Measurements from ENCODE around the gene ULBP2. TPM values are rescaled to one million over a fixed set of nuclear protein-coding genes. Genes with fewer than 3 reads are reported as not detected.

Gene ULBP2, protein sequence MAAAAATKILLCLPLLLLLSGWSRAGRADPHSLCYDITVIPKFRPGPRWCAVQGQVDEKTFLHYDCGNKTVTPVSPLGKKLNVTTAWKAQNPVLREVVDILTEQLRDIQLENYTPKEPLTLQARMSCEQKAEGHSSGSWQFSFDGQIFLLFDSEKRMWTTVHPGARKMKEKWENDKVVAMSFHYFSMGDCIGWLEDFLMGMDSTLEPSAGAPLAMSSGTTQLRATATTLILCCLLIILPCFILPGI
- total RNA-seq (2012; rRNA removed) = 2.0 and 6.3 TPM in 2 replicates

DNA sequence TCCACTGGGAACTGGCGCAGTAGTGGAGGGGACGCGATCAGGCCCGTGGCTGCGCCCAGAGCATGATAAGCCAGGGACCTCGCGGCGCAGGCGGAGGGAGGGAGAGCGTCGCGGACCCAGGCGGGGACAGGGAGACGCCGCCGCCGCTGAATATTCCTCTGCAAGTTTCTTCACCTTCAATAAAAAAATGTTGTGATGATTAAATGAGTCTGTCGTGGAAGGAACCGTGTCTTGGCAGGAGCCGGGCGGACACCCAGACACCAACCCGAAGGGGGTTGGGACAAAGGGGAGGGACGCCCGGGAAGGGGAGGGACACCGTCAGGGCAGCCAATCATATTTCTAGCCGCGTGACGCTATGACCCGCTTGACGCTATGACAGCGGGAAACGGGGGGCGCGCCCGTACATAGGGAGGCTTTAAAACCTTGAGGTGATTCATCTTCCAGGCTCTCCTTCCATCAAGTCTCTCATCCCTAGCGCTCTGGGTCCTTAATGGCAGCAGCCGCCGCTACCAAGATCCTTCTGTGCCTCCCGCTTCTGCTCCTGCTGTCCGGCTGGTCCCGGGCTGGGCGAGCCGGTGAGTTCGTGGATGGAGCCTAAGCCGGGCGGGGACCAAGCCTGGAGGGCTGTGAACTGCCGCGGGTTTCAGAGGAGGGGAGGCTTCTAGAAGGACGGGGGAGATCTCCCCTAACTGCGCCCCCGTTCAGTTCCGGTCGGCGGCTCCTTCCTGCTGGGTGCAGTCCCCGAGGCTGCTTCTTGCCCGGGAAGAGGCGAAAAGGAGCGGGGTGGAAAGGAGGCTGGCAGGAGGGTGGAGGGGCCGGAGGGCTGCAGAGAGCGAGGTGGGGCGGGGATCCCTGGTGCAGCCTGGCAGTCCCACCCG is at the start of gene ULBP2:
TSS of gene ULBP2 (plus strand) at position 432 of the 878 bp plus-strand sequence. CDS start at position 491, 59 bp downstream.
- Histone ChIP-seq H3K9ac (ENCODE audit: low read depth, low read length) (peak within 1 kb of the TSS; percentile 87), H3K4me2 (ENCODE audit: low read length) (peak within 1 kb of the TSS; percentile 96), H3K9me3 (replicated peaks; ENCODE audit: low read length) (no peaks in the 10 kb centered on the region), H3K4me1 (ENCODE audit: control insufficient read depth, insufficient read depth, low read length) (peaks cover 9% of the 10 kb centered on the region), H3K27me3 (ENCODE audit: control insufficient read depth, insufficient read depth, low read length) (peaks cover 24% of the 10 kb centered on the region), H3K4me3 (ENCODE audit: low read length) (peak within 1 kb of the TSS; percentile 95), H3K36me3 (ENCODE audit: insufficient read depth, low read length) (no peaks in the 10 kb centered on the region)

DNA sequence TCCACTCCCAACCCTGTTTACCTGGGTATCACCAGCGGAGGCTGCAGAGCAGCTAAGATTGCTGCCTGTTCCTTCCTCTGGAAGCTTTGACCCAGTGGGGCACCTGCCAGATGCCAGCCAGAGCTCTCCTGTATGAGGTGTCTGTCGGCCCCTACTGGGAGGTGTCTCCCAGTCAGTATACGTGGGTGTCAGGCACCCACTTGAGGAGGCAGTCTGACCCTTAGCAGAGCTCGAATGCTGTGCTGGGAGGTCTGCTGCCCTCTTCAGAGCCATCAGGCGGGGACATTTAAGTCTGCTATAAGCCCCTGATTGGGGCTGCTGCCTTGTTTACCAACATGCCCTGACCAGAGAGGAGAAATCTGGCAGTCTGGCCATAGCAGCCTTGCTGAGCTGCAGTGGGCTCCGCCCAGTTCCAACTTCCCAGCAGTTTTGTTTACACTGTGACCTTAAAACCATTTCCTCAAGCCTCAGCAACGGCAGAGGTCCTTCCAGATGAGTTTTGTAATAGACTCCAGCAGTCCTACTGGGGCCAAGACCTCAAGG is 46.7 kb upstream of the ULBP2 start:
- Histone ChIP-seq H3K9ac (ENCODE audit: low read depth, low read length) (no peak overlapping the region), H3K36me3 (ENCODE audit: insufficient read depth, low read length) (no peaks in the 10 kb centered on the region), H3K4me2 (ENCODE audit: low read length) (peak overlapping the region; percentile 74), H3K4me1 (ENCODE audit: control insufficient read depth, insufficient read depth, low read length) (peaks cover 53% of the 10 kb centered on the region), H3K4me3 (ENCODE audit: low read length) (no peak overlapping the region), H3K9me3 (replicated peaks; ENCODE audit: low read length) (no peaks in the 10 kb centered on the region), H3K27me3 (ENCODE audit: control insufficient read depth, insufficient read depth, low read length) (no peaks in the 10 kb centered on the region)

DNA sequence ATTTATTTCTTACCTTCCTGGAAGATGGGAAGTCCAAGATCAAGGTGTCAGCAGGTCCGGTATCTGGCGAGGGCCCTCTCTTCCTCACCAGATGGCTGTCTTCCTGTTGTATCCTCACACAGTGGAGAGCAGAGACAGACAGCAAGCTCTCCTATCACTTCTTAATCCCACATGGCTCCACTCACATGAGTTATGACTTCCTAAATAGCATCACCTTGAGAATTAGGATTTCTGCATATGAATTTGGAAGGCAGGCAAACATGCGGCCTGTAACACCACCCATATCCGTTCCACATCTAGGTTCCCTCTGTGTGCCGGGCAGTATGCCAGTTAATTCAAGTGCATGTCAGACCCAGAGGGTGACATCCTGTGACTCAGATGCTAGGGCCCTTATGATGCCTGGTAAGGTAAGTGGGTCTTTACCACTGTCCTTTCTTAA is 46.0 kb upstream of the ULBP2 start:
- H3K9me3 ChIP-seq (replicated peaks; ENCODE audit: low read length) = no peaks in the 10 kb centered on the region
- no peaks in the 10 kb centered on the region for H3K36me3 ChIP-seq (ENCODE audit: insufficient read depth, low read length)
- H3K4me2 ChIP-seq (ENCODE audit: low read length) = peak overlapping the region; percentile 74
- peak overlapping the region; percentile 9 for H3K4me3 ChIP-seq (ENCODE audit: low read length)
- peaks cover 45% of the 10 kb centered on the region for H3K4me1 ChIP-seq (ENCODE audit: control insufficient read depth, insufficient read depth, low read length)
- H3K9ac ChIP-seq (ENCODE audit: low read depth, low read length) = peak overlapping the region; percentile 5
- no peaks in the 10 kb centered on the region for H3K27me3 ChIP-seq (ENCODE audit: control insufficient read depth, insufficient read depth, low read length)

DNA sequence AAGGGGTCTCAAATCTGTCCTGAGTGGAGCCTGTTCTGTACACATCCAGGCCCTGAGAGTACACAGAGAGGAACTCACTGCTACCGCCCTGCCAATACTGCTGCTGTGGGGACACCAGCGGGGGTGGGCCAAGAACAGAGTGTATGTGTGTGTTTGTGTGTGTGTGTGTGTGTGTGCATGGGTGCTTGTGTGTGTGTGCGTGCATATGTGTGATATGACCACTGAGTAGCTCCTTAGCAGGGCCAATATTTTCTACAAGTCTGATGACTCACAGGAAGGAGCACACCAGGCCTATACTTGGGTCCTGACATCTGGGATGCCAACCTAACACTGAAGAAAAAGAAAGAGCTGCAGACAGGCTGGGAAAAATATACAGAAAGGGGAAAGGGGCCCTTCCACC is 45.3 kb upstream of the ULBP2 start:
- H3K27me3 ChIP-seq (ENCODE audit: control insufficient read depth, insufficient read depth, low read length) = no peaks in the 10 kb centered on the region
- peak overlapping the region; percentile 61 for H3K9ac ChIP-seq (ENCODE audit: low read depth, low read length)
- peaks cover 39% of the 10 kb centered on the region for H3K4me1 ChIP-seq (ENCODE audit: control insufficient read depth, insufficient read depth, low read length)
- H3K9me3 ChIP-seq (replicated peaks; ENCODE audit: low read length) = no peaks in the 10 kb centered on the region
- peak overlapping the region; percentile 74 for H3K4me2 ChIP-seq (ENCODE audit: low read length)
- peak overlapping the region; percentile 48 for H3K4me3 ChIP-seq (ENCODE audit: low read length)
- H3K36me3 ChIP-seq (ENCODE audit: insufficient read depth, low read length) = no peaks in the 10 kb centered on the region

DNA sequence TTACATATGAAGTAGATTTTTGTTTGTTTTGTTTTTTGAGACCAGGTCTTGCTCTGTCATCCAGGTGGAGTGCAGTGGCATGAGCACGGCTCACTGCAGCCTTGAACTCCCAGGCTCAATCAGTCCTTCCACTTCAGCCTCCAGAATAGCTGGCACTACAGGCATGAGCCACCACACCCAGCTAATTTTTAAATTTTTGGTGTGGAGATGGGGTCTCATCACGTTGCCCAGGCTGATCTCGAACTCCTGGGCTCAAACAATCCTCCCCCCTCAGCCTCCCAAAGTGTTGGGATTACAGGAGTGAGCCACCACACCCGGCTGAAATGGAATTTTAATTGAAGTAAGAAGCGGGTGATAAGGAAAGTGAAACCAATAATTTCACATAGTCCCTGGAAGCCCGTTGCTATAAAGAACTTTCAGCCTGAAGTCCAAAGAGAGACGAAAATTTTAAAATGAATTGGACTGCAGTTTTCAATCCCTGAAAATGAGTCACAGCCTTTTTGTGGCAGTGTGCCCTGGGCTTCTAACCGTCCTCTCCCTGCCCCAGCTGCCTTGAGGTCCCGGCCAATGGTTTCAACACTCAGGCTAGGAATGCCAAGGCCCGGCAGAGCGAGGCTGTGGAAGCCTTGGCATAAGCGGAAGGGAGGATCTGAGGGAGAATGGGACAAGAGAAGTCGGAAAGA is 44.7 kb upstream of the ULBP2 start:
- Histone ChIP-seq H3K9me3 (replicated peaks; ENCODE audit: low read length) (no peaks in the 10 kb centered on the region), H3K9ac (ENCODE audit: low read depth, low read length) (peak overlapping the region; percentile 61), H3K27me3 (ENCODE audit: control insufficient read depth, insufficient read depth, low read length) (no peaks in the 10 kb centered on the region), H3K4me2 (ENCODE audit: low read length) (peak overlapping the region; percentile 74), H3K4me1 (ENCODE audit: control insufficient read depth, insufficient read depth, low read length) (peaks cover 38% of the 10 kb centered on the region), H3K4me3 (ENCODE audit: low read length) (peak overlapping the region; percentile 48), H3K36me3 (ENCODE audit: insufficient read depth, low read length) (no peaks in the 10 kb centered on the region)

DNA sequence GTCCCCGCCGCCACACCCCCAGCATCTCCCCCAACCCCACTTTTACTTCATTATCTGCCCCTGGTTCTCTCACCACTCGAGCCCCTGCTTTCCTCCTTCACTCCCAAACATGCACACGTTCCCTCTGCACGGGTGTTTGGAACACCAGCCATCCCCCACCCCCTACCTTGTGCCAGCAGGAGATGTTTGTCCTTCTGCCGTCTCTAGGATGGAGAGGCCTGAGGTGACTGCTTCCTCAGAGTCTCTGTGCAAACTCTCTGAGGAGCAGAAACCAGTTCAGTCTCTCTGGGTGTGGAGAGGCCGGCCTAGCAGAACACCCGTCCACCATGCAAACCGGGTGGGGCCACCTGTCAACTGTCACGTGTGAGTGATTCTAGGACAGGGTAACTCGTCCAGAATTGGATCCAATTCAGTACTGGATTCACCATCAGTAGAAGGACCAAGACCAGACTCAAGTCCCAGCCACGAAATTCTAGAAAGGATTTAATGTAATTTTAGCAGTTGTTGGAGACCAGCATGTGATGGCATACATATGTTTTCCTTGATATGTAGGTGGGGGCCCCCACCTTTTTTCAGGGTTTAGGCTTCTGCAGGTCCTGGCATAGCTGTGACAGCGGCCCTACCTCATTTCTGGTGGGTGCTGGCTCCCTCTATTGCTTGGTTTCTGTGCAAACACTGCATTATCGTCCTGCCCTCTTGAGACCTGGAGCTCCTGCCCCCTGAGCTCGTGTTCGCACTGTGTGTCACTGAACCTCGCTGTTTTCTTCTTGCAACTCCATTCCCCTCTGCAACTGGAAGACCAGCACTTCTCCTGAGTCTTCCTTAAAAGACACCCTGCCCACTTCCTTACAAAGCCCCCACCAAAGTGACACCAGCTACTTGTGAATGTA is 43.7 kb upstream of the ULBP2 start, which contains the start of gene RAET1E:
TSS of gene RAET1E (minus strand) at position 259 of the 890 bp plus-strand sequence. CDS start 7,212 bp downstream, outside the sequence.
- H3K4me2 ChIP-seq (ENCODE audit: low read length) = peak within 1 kb of the TSS; percentile 74
- no peaks in the 10 kb centered on the region for H3K9me3 ChIP-seq (replicated peaks; ENCODE audit: low read length)
- H3K4me1 ChIP-seq (ENCODE audit: control insufficient read depth, insufficient read depth, low read length) = peaks cover 38% of the 10 kb centered on the region
- H3K4me3 ChIP-seq (ENCODE audit: low read length) = peak within 1 kb of the TSS; percentile 48
- no peaks in the 10 kb centered on the region for H3K27me3 ChIP-seq (ENCODE audit: control insufficient read depth, insufficient read depth, low read length)
- H3K36me3 ChIP-seq (ENCODE audit: insufficient read depth, low read length) = no peaks in the 10 kb centered on the region
- H3K9ac ChIP-seq (ENCODE audit: low read depth, low read length) = peak within 1 kb of the TSS; percentile 61

DNA sequence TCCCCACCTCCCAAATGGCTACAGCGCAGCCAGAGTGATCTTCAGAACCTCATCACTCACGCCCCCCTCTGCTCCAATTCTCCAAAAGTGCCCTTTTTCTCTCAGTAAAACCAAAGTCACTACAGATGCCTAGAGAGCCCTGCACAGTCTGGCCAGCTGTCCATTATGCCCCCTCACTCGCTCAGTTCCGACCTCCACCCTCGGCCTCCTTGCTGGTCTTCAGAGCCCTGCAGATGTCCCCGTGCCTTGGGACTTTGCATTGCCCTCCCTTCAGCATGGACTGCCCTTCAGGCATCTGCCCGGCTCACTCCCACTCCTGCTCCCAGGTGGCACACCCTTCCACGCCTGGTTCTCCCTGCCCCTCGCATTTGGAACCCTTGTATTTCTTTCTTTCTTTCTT is 42.8 kb upstream of the ULBP2 start:
- H3K4me1 ChIP-seq (ENCODE audit: control insufficient read depth, insufficient read depth, low read length) = peaks cover 38% of the 10 kb centered on the region

DNA sequence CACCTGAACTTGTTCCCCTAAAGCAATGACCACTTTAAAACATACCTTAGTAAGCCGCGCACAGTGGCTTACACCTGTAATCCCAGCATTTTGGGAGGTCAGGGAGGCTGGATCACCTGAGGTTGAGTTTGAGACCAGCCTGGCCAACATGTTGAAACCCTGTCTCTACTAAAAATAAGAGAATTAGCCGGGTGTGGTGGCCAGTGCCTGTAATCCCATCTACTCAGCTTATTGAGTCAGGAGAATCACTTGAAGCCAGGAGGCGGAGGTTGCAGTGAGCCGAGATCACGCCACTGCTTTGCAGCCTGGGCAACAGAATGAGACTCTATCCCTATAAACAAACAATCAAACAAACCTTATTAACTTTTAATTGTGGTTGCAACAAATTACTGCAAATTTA is 42.3 kb upstream of the ULBP2 start:
- Histone ChIP-seq H3K4me1 (ENCODE audit: control insufficient read depth, insufficient read depth, low read length) (peaks cover 38% of the 10 kb centered on the region), H3K27me3 (ENCODE audit: control insufficient read depth, insufficient read depth, low read length) (no peaks in the 10 kb centered on the region), H3K9ac (ENCODE audit: low read depth, low read length) (no peak overlapping the region), H3K4me3 (ENCODE audit: low read length) (no peak overlapping the region), H3K4me2 (ENCODE audit: low read length) (no peak overlapping the region), H3K36me3 (ENCODE audit: insufficient read depth, low read length) (no peaks in the 10 kb centered on the region), H3K9me3 (replicated peaks; ENCODE audit: low read length) (no peaks in the 10 kb centered on the region)

More for the DNA sequence above, 42.8 kb upstream of the ULBP2 start:
- H3K4me2 ChIP-seq (ENCODE audit: low read length) = no peak overlapping the region
- no peak overlapping the region for H3K9ac ChIP-seq (ENCODE audit: low read depth, low read length)
- H3K36me3 ChIP-seq (ENCODE audit: insufficient read depth, low read length) = no peaks in the 10 kb centered on the region
- H3K9me3 ChIP-seq (replicated peaks; ENCODE audit: low read length) = no peaks in the 10 kb centered on the region
- no peak overlapping the region for H3K4me3 ChIP-seq (ENCODE audit: low read length)
- no peaks in the 10 kb centered on the region for H3K27me3 ChIP-seq (ENCODE audit: control insufficient read depth, insufficient read depth, low read length)

DNA sequence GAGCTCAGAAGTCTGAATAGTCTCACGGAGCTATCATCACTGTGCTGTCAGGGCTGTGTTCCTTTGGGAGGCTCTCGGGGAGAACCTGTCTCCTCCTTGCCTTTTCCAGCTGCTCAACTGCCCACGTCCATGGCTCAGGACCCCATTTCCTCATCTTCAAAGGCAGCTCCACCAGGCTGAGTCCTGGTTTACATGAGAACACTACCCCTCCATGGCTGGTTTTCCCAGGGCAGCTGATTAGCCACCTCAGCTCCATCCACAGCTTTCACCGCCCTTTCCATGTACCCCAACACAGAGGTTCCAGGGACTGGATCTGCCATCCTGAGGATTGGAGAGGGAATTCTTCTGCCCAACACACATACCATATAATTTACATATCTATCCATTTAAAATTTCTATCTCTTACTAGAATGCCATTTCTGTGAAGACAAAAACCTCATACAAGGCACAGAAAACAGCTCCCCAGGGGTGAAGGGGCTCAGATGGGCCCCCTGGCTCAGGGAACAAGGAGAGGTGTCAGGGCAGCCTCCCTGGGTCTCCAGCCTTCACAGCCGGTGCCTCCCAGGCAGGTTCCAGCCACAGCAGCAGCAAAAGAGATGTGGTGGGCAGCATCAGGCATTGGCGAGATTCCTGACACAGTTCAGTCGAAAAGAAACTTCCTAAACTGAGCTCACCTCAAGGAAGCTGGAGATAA is 41.7 kb upstream of the ULBP2 start:
- Histone ChIP-seq H3K4me3 (ENCODE audit: low read length) (no peak overlapping the region), H3K4me1 (ENCODE audit: control insufficient read depth, insufficient read depth, low read length) (peaks cover 33% of the 10 kb centered on the region), H3K27me3 (ENCODE audit: control insufficient read depth, insufficient read depth, low read length) (no peaks in the 10 kb centered on the region), H3K9me3 (replicated peaks; ENCODE audit: low read length) (no peaks in the 10 kb centered on the region), H3K4me2 (ENCODE audit: low read length) (no peak overlapping the region), H3K9ac (ENCODE audit: low read depth, low read length) (no peak overlapping the region), H3K36me3 (ENCODE audit: insufficient read depth, low read length) (no peaks in the 10 kb centered on the region)

All from skeletal muscle satellite cell (primary cell).